PC-9 (cell line): ENCODE measurements around the gene CHAC2. TPM values are rescaled to one million over a fixed set of nuclear protein-coding genes. Genes with fewer than 3 reads are reported as not detected.

Source experiments
- BruUV-seq: library from RNA; stranded (reverse); fragments of 400-500 nt; replicated peaks from 2 replicates; lab custom pipeline; 2021; lab: Mats Ljungman, UMichigan
- CTCF ChIA-PET: fragments of 300-600 bp; sonication (Branson Sonifier 250); formaldehyde crosslinking; loops from one replicate; lab custom pipeline; 2022; ENCODE audit warnings: antibody characterized with exemption; lab: Charles Lee
- POLR2A ChIA-PET: fragments of 300-600 bp; sonication (Branson Sonifier 250); formaldehyde crosslinking; loops from one replicate; lab custom pipeline; 2022; ENCODE audit warnings: antibody characterized with exemption; ENCODE audit not compliant: unreplicated experiment; lab: Charles Lee
- DNase-seq, 2 experiments: peaks; one replicate each; pipeline versions ENCODE4 v3.0.0 to v3.0.0-alpha.2; 2015 to 2022; ENCODE audit warnings: mixed read lengths in 1 of 2
- H2AFZ ChIP-seq: fragments of 200-600 bp; sonication (generic); 2 replicates; pipeline ENCODE4 v1.8.1; 2017; ENCODE audit warnings: antibody characterized with exemption
- H3F3A ChIP-seq: fragments of 200-600 bp; sonication (generic); 2 replicates; pipeline ENCODE4 v1.8.1; 2017; ENCODE audit warnings: antibody characterized with exemption, mild to moderate bottlenecking, low read depth; ENCODE audit not compliant: insufficient read depth
- H3K27ac ChIP-seq: fragments of 200-600 bp; sonication (generic); 2 replicates; pipeline ENCODE4 v1.6.1; 2016; ENCODE audit warnings: mixed run types
- H3K27me3 ChIP-seq: fragments of 200-600 bp; sonication (generic); 2 replicates; pipeline ENCODE4 v1.6.1; 2016; ENCODE audit warnings: low read depth, mixed run types; ENCODE audit not compliant: insufficient read depth
- H3K36me3 ChIP-seq: fragments of 200-600 bp; sonication (generic); 2 replicates; pipeline ENCODE4 v1.6.1; 2016; ENCODE audit warnings: low read depth, mixed run types
- H3K4me1 ChIP-seq: fragments of 200-600 bp; sonication (generic); replicated peaks from 2 replicates; pipeline ENCODE4 v1.6.1; 2016; ENCODE audit warnings: mixed run types; ENCODE audit not compliant: insufficient read depth
- H3K4me2 ChIP-seq: fragments of 200-600 bp; sonication (generic); 2 replicates; pipeline ENCODE4 v1.6.1; 2017; ENCODE audit warnings: mixed run types
- H3K4me3 ChIP-seq: fragments of 200-600 bp; sonication (generic); 2 replicates; pipeline ENCODE4 v1.6.1; 2016; ENCODE audit warnings: mixed run types
- H3K79me2 ChIP-seq: fragments of 200-600 bp; sonication (generic); 2 replicates; pipeline ENCODE4 v1.6.1; 2017; ENCODE audit warnings: low read depth, mixed run types
- H3K9me2 ChIP-seq: fragments of 200-600 bp; sonication (generic); 2 replicates; pipeline ENCODE4 v1.8.1; 2017; ENCODE audit warnings: mild to moderate bottlenecking; ENCODE audit not compliant: insufficient read depth
- H3K9me3 ChIP-seq: fragments of 200-600 bp; sonication (generic); 2 replicates; pipeline ENCODE4 v1.8.1; 2016; ENCODE audit warnings: low read depth; ENCODE audit not compliant: insufficient read depth
- H4K20me1 ChIP-seq: fragments of 200-600 bp; sonication (generic); 2 replicates; pipeline ENCODE4 v1.8.1; 2017; ENCODE audit not compliant: insufficient read depth
- EZH2 ChIP-seq: fragments of 200-600 bp; sonication (generic); IDR thresholded peaks from 2 replicates; pipeline ENCODE4 v1.8.0; 2017; ENCODE audit warnings: antibody characterized with exemption, low read depth
- intact Hi-C: fragments of 100-400 bp; cut with micrococcal nuclease; formaldehyde crosslinking; loops from one replicate; pipeline ENCODE4 v1.10.0; 2022; ENCODE audit not compliant: unreplicated experiment
- total RNA-seq: library from RNA; stranded (reverse); gene quantifications from 2 replicates; pipeline ENCODE4 v1.2.3, GENCODE V29; 2021
- TF ChIP-seq, protein P1 (sequence below): fragments of 200-600 bp; sonication (generic); conservative IDR thresholded peaks from 2 replicates; pipeline ENCODE4 v1.6.1; 2017; ENCODE audit warnings: mixed run types, antibody characterized with exemption, mild to moderate bottlenecking, moderate library complexity

Gene CHAC2
- total RNA-seq, 1 experiment from 2014 or later = 5.0 TPM

DNA sequence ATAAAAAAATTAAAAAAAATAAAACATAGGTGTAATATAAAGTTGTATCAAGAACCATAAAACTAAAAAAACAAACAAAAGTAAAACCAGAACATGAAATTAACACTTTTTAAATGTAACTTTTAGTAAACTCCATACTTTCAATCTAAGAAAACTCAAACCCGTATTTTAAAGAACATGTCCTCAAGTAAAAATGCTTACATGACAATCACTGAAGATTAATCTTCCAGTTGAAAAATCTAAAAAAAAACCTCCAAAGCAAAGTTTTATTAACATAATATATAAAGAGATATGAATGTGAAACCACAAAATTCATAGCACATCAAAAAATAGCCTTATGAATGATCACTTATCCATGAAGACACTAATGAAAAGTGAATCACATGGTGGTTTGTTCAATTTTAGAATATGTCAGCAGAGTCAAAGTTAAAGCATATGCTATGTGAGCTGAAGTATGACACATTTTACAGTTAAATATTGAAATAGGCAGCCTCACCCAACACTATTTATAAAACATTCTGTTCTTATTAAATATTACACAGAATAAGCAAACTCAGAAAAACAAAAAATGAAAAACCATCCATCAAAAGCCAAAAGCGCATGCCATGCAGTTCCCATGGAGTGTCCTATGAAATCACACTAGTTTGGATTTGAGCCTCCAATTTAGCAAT is 23.1 kb upstream of the CHAC2 start:
- BruUV-seq = no TSS peak
- ChIA-PET POLR2A (no interaction called here), CTCF (interaction anchor here (0.6 kb wide), 1 partner anchor 301 kb away, joined by 3 read pairs; no protein-coding TSS in a partner anchor)
- no peak overlapping the region for H3K27ac ChIP-seq
- intact Hi-C loops = loop anchor here (5.0 to 10.0 kb wide), 2 partner anchors 540 to 1327 kb away; no protein-coding TSS in a partner anchor
- H3F3A ChIP-seq = no peaks in the 10 kb centered on the region; the same call in 1 of the 2 replicates
- H3K4me1 ChIP-seq = no peaks in the 10 kb centered on the region
- TF ChIP-seq, protein P1, sequence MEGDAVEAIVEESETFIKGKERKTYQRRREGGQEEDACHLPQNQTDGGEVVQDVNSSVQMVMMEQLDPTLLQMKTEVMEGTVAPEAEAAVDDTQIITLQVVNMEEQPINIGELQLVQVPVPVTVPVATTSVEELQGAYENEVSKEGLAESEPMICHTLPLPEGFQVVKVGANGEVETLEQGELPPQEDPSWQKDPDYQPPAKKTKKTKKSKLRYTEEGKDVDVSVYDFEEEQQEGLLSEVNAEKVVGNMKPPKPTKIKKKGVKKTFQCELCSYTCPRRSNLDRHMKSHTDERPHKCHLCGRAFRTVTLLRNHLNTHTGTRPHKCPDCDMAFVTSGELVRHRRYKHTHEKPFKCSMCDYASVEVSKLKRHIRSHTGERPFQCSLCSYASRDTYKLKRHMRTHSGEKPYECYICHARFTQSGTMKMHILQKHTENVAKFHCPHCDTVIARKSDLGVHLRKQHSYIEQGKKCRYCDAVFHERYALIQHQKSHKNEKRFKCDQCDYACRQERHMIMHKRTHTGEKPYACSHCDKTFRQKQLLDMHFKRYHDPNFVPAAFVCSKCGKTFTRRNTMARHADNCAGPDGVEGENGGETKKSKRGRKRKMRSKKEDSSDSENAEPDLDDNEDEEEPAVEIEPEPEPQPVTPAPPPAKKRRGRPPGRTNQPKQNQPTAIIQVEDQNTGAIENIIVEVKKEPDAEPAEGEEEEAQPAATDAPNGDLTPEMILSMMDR = no peak
- TF ChIP-seq EZH2 = no peak
- H3K79me2 ChIP-seq = no peaks in the 10 kb centered on the region
- peaks cover 3% of the 10 kb centered on the region; the same call in 1 of the 2 replicates for H3K9me3 ChIP-seq
- no peak overlapping the region for H3K4me2 ChIP-seq
- no peak for DNase-seq
- no peaks in the 10 kb centered on the region for H3K27me3 ChIP-seq
- H3K4me3 ChIP-seq = no peak overlapping the region
- peaks cover 14% of the 10 kb centered on the region; the same call in 1 of the 2 replicates for H3K36me3 ChIP-seq
- no peaks in the 10 kb centered on the region for H3K9me2 ChIP-seq
- no peak overlapping the region for H2AFZ ChIP-seq
- H4K20me1 ChIP-seq = 0 out of 2 replicates have a peak, but pooled peaks cover 4% of the 10 kb centered on the region

DNA sequence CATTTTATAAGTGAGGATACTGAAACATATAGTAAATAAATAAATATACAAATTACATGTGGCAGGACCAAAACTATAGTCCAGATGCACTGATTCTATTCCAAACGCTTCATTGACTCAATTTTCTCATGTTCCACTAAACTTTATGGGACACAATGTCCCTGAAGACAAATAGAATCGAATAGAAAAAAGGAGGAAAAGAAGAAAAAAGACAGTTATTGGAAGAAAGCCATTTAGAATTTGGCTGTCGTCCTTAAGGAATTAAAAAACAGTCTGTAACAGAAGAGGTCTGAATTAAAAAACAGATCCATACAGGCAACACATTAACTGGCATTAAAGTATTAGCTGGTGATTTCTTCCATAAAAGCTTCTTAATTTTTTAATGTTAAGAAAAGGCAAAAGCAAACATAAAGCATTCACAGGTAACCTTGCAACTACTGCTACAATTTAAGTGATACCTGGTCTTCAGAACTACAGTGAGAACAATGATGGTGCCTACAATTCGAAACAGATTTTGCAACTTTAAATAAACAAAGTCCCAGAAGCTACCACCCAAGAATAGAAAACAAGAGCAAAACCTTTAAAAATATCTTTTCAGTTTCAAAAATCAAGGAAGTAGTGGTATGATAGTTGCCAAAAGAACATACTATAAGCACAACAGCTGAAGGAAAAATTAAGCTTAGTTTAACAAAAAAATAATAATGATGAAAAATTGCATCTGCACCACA is 17.4 kb upstream of the CHAC2 start:
- Histone ChIP-seq H3K9me2 (no peaks in the 10 kb centered on the region), H3K4me2 (no peak overlapping the region), H3K79me2 (no peaks in the 10 kb centered on the region), H3K9me3 (peaks cover 4% of the 10 kb centered on the region; the same call in 1 of the 2 replicates), H3K4me3 (no peak overlapping the region), H3K36me3 (peaks cover 24% of the 10 kb centered on the region), H3K4me1 (no peaks in the 10 kb centered on the region; the same call in 1 of the 2 replicates), H2AFZ (no peak overlapping the region), H3F3A (0 out of 2 replicates have a peak, but pooled peaks cover 3% of the 10 kb centered on the region), H4K20me1 (0 out of 2 replicates have a peak, but pooled peaks cover 4% of the 10 kb centered on the region), H3K27ac (no peak overlapping the region), H3K27me3 (no peaks in the 10 kb centered on the region)
- ChIA-PET CTCF (no interaction called here), POLR2A (no interaction called here)
- no peak for DNase-seq
- TF ChIP-seq, protein P1 = no peak
- no peak for TF ChIP-seq EZH2
- BruUV-seq = no TSS peak
- intact Hi-C loops = no loop called here

DNA sequence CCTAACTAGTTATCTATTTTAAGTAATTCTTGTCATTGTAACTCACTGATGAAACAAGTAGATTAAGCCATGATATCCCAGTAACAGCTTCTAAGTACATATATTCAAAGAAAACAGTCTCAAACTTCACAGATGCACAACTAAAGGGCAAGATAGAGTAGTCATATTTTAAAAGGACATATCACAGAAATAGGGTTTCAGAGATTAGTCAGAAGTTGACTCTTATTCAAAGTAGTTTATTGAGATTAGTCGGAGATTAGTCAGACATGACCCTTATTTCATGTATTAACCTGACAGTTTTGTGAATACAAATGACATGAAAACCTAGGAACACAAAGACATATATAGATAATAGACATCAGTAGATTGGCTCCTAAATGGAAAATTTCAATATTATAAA is 15.9 kb upstream of the CHAC2 start:
- H3K27me3 ChIP-seq = no peaks in the 10 kb centered on the region
- ChIA-PET POLR2A (no interaction called here), CTCF (no interaction called here)
- no peak overlapping the region for H3K4me3 ChIP-seq
- H3K9me2 ChIP-seq = no peaks in the 10 kb centered on the region
- DNase-seq = no peak
- TF ChIP-seq, protein P1 = no peak
- no peak for TF ChIP-seq EZH2
- peaks cover 4% of the 10 kb centered on the region; the same call in 1 of the 2 replicates for H3K9me3 ChIP-seq
- no peak overlapping the region for H3K4me2 ChIP-seq
- peaks cover 24% of the 10 kb centered on the region for H3K36me3 ChIP-seq
- no peak overlapping the region for H2AFZ ChIP-seq
- H3F3A ChIP-seq = 0 out of 2 replicates have a peak, but pooled peaks cover 3% of the 10 kb centered on the region
- no peaks in the 10 kb centered on the region; the same call in 1 of the 2 replicates for H3K4me1 ChIP-seq
- no TSS peak for BruUV-seq
- intact Hi-C loops = no loop called here
- H4K20me1 ChIP-seq = 0 out of 2 replicates have a peak, but pooled peaks cover 4% of the 10 kb centered on the region
- H3K79me2 ChIP-seq = no peaks in the 10 kb centered on the region
- no peak overlapping the region for H3K27ac ChIP-seq
